Lower leg skin (tissue), 4 donors: Measurements from ENCODE around the gene SCYL2. TPM values are rescaled to one million over a fixed set of nuclear protein-coding genes. Genes with fewer than 3 reads are reported as not detected.

ENCODE experiments used
- DNase-seq, 2 donors: peaks; one replicate each; pipeline ENCODE4 v3.0.0-alpha.2; 2019; ENCODE audit warnings: low spot score in 2 of 2
- H3K4me3 ChIP-seq: fragments of 200-600 bp; sonication (generic); 2 replicates; pipeline ENCODE4 v1.5.1; 2017; ENCODE audit warnings: mild to moderate bottlenecking, low read depth; ENCODE audit not compliant: poor library complexity, severe bottlenecking
- POLR2A ChIP-seq, 2 donors: fragments of 450-650 bp; IDR thresholded peaks; one replicate each; pipeline ENCODE4 v1.6.1; 2016 to 2017; ENCODE audit warnings: antibody characterized with exemption in 2 of 2, mild to moderate bottlenecking in 1 of 2, moderate library complexity in 1 of 2
- WGBS, 2 donors: methylation state at CpG; one replicate each; pipeline ENCODE4 v1.1.5; 2018; 5-methylcytosine and 5-hydroxymethylcytosine counted together
- intact Hi-C: fragments of 100-400 bp; cut with DNase I; formaldehyde crosslinking; loops from one replicate; pipeline ENCODE4 v1.15.0; 2023; ENCODE audit warnings: low total_unique reads
- total RNA-seq, 4 donors: library from RNA; depleted of rRNA; stranded (reverse); fragments of >200 nt; gene quantifications; one replicate each; pipeline ENCODE4 v1.1.0, GENCODE V29; 2016
- TF ChIP-seq, protein P1 (sequence below), 3 donors: fragments of 450-650 bp; IDR thresholded peaks; one replicate each; pipeline ENCODE4 v1.5.1; 2016; ENCODE audit warnings: antibody characterized with exemption in 3 of 3, mild to moderate bottlenecking in 3 of 3, moderate library complexity in 2 of 3

Gene SCYL2
- total RNA-seq, 4 donors from 2014 or later, result 36.9 to 66.7 (median 39.6) TPM

GRCh38 chr12:100356644-100357223 lies 89.8 kb downstream of the SCYL2 start, which contains the start of gene SLC17A8:
SLC17A8 (plus strand) TSS chr12:100357074; CDS start chr12:100357392, 318 bp downstream.
- WGBS, 2 donors, result 15 to 19% methylated on average over 13 of the region's 13 CpGs
- no peak for TF ChIP-seq POLR2A (IDR thresholded peaks at IDR 0.05)
- TF ChIP-seq, protein P1, sequence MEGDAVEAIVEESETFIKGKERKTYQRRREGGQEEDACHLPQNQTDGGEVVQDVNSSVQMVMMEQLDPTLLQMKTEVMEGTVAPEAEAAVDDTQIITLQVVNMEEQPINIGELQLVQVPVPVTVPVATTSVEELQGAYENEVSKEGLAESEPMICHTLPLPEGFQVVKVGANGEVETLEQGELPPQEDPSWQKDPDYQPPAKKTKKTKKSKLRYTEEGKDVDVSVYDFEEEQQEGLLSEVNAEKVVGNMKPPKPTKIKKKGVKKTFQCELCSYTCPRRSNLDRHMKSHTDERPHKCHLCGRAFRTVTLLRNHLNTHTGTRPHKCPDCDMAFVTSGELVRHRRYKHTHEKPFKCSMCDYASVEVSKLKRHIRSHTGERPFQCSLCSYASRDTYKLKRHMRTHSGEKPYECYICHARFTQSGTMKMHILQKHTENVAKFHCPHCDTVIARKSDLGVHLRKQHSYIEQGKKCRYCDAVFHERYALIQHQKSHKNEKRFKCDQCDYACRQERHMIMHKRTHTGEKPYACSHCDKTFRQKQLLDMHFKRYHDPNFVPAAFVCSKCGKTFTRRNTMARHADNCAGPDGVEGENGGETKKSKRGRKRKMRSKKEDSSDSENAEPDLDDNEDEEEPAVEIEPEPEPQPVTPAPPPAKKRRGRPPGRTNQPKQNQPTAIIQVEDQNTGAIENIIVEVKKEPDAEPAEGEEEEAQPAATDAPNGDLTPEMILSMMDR (IDR thresholded peaks at IDR 0.05), result no peak
- intact Hi-C loops, result no loop called here
- no peak within 1 kb of the TSS for H3K4me3 ChIP-seq
- no peak for DNase-seq

DNA sequence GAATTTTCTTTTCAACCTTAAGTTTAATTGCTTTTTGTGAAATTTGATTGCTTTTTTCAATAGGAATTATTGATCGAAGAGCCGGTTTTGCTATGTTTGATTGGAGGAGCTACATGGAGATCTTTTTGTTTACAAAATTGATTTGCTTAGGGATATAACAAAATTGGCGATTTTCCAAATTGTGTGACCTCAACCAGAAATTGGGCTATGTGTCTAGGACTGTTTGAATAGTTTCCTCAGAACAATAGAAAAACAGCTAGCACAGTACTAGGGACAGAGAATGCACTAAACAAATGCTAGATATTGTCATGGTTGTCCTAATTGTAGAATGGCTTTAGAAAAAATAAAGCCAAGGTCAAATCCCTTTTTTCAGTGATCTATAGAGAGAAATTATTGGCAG lies 92.3 kb downstream of the SCYL2 start:
- WGBS, 2 donors, result 67% methylated on average over 3 of the region's 3 CpGs
- no peak for DNase-seq
- no peak overlapping the region for H3K4me3 ChIP-seq
- no peak for TF ChIP-seq POLR2A (IDR thresholded peaks at IDR 0.05)
- TF ChIP-seq, protein P1 (IDR thresholded peaks at IDR 0.05), result no peak
- intact Hi-C loops, result no loop called here

GRCh38 chr12:100359822-100360221 lies 92.8 kb downstream of the SCYL2 start:
- intact Hi-C loops, result no loop called here

GRCh38 chr12:100360450-100360849 lies 93.5 kb downstream of the SCYL2 start:
- TF ChIP-seq, protein P1 (IDR thresholded peaks at IDR 0.05), result no peak
- TF ChIP-seq POLR2A (IDR thresholded peaks at IDR 0.05), result no peak
- intact Hi-C loops, result no loop called here
- DNase-seq, result no peak
- H3K4me3 ChIP-seq, result no peak overlapping the region

More at GRCh38 chr12:100359822-100360221, 92.8 kb downstream of the SCYL2 start:
- no peak for DNase-seq
- H3K4me3 ChIP-seq, result no peak overlapping the region
- WGBS, 2 donors, result 35 to 49% methylated on average over 2 of the region's 2 CpGs
- TF ChIP-seq, protein P1 (IDR thresholded peaks at IDR 0.05), result no peak
- no peak for TF ChIP-seq POLR2A (IDR thresholded peaks at IDR 0.05)

- intact Hi-C loops, result no loop called here
- DNase-seq, result no peak
- no peak overlapping the region for H3K4me3 ChIP-seq
- WGBS, 2 donors, result 90 to 92% methylated on average over 4 of the region's 4 CpGs
- TF ChIP-seq POLR2A (IDR thresholded peaks at IDR 0.05), result no peak
- TF ChIP-seq, protein P1 (IDR thresholded peaks at IDR 0.05), result no peak
Observed at GRCh38 chr12:100364324-100364723, 97.3 kb downstream of the SCYL2 start.

DNA sequence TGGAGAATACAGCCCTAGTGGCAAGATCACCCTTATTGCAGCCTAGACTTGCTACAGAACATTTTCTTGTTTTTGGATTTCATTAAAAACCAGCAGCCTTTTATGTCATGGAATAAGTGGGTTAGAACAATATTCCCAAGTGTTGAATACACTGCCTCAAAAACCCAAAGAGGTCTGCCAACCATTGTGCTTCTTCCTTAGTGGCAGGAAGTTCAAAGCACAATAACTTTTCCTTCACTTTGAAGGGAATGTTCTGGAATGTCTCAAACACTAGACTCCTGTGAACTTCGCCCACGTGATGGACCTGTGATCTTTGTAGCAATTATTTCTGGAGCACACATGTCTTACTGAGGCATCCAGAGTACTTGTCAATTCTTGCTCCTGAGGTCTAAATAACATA lies 98.4 kb downstream of the SCYL2 start:
- WGBS, 2 donors, result 45 to 49% methylated on average over 2 of the region's 2 CpGs
- H3K4me3 ChIP-seq, result no peak overlapping the region
- no peak for DNase-seq
- intact Hi-C loops, result no loop called here
- TF ChIP-seq POLR2A (IDR thresholded peaks at IDR 0.05), result no peak
- TF ChIP-seq, protein P1 (IDR thresholded peaks at IDR 0.05), result no peak
